ENCODE results near the gene BMPER.
A peak's percentile ranks its signal among the peaks of the same experiment; 100 is the strongest.

BMPER gene

DNA sequence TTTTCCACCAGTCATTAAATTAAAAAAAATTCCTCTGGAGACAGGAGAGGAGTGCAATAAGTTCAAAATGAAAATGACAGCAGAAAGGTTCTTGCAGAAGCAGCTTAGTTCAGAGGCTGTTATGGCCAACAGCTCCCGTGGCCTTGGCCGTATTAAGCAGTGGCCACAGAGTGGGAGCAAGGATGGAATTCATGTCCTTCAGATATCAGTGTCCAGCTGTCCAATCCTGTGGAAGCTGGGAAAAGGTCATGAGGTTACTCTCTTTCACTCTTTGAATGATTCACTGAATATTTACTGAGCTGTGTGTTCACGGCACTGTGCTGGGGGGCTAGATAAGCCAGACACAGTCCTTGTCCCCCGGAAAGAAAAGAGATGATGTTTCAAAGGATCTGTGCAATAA lies 231.8 kb downstream of the BMPER start:
- no peak for DNase-seq
- no peak overlapping the region for H3K27ac ChIP-seq
- no peaks in the 10 kb centered on the region for H3K9me3 ChIP-seq (ENCODE audit: severe bottlenecking)
- H3K27me3 ChIP-seq (ENCODE audit: insufficient read depth, low read depth, severe bottlenecking): no peaks in the 10 kb centered on the region
- no peak overlapping the region for H3K4me3 ChIP-seq (ENCODE audit: low read depth, low read length)
- TF ChIP-seq, protein P1, sequence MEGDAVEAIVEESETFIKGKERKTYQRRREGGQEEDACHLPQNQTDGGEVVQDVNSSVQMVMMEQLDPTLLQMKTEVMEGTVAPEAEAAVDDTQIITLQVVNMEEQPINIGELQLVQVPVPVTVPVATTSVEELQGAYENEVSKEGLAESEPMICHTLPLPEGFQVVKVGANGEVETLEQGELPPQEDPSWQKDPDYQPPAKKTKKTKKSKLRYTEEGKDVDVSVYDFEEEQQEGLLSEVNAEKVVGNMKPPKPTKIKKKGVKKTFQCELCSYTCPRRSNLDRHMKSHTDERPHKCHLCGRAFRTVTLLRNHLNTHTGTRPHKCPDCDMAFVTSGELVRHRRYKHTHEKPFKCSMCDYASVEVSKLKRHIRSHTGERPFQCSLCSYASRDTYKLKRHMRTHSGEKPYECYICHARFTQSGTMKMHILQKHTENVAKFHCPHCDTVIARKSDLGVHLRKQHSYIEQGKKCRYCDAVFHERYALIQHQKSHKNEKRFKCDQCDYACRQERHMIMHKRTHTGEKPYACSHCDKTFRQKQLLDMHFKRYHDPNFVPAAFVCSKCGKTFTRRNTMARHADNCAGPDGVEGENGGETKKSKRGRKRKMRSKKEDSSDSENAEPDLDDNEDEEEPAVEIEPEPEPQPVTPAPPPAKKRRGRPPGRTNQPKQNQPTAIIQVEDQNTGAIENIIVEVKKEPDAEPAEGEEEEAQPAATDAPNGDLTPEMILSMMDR (IDR thresholded peaks at IDR 0.05; ENCODE audit: low read depth, low read length): no peak
- H3K36me3 ChIP-seq: no peaks in the 10 kb centered on the region

- H3K9me3 ChIP-seq (ENCODE audit: severe bottlenecking): no peaks in the 10 kb centered on the region
- no peak overlapping the region for H3K4me3 ChIP-seq (ENCODE audit: low read depth, low read length)
- H3K27ac ChIP-seq: no peak overlapping the region
- TF ChIP-seq, protein P1 (IDR thresholded peaks at IDR 0.05; ENCODE audit: low read depth, low read length): no peak
- no peak for DNase-seq
- no peaks in the 10 kb centered on the region for H3K27me3 ChIP-seq (ENCODE audit: insufficient read depth, low read depth, severe bottlenecking)
- H3K36me3 ChIP-seq: no peaks in the 10 kb centered on the region
Measured at GRCh38 chr7:34138483-34138882, 233.1 kb downstream of the BMPER start.

DNA sequence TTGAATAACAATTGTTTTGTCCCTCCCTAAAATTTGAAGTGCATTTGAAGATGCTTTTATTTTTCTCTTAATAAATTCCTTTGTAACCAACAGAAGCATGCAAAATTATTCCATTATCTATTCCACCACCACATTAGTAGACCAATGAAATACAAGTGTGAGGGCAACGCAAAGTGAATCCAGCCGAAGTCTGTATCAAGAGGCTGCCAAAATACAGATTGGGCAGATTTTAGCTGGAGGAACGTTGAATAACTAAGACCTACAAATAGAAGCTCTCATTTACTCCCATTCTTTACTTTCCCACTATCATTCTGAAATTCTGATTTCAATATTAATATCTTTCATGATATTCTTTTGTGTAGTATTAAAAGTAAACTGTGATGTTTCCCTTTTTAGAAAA lies 233.7 kb downstream of the BMPER start:
- H3K27me3 ChIP-seq (ENCODE audit: insufficient read depth, low read depth, severe bottlenecking): no peaks in the 10 kb centered on the region
- H3K27ac ChIP-seq: no peak overlapping the region
- TF ChIP-seq, protein P1 (IDR thresholded peaks at IDR 0.05; ENCODE audit: low read depth, low read length): no peak
- no peaks in the 10 kb centered on the region for H3K9me3 ChIP-seq (ENCODE audit: severe bottlenecking)
- DNase-seq: no peak
- H3K36me3 ChIP-seq: no peaks in the 10 kb centered on the region
- H3K4me3 ChIP-seq (ENCODE audit: low read depth, low read length): no peak overlapping the region

DNA sequence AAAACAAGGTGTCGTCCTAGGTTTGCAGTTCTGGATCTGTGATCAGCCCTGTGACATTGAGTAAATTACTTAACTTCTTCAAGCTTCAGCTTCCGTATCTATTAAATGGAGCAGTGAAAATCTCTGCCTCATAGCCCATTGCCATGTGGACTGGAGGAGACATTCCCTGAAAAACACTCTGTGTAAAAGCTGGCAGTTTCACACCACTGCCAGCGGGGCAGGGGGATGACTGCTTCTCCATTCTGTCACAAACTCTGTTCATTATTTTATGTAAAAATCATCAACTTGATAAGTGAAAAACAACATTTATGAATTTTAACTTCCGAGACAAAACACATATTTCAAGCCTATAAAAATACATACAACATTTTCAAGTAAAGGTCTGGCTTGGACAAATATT lies 234.7 kb downstream of the BMPER start:
- Histone ChIP-seq H3K36me3 (no peaks in the 10 kb centered on the region), H3K27ac (no peak overlapping the region), H3K27me3 (ENCODE audit: insufficient read depth, low read depth, severe bottlenecking) (no peaks in the 10 kb centered on the region), H3K9me3 (ENCODE audit: severe bottlenecking) (no peaks in the 10 kb centered on the region), H3K4me3 (ENCODE audit: low read depth, low read length) (no peak overlapping the region)
- TF ChIP-seq, protein P1 (IDR thresholded peaks at IDR 0.05; ENCODE audit: low read depth, low read length): no peak
- no peak for DNase-seq

DNA sequence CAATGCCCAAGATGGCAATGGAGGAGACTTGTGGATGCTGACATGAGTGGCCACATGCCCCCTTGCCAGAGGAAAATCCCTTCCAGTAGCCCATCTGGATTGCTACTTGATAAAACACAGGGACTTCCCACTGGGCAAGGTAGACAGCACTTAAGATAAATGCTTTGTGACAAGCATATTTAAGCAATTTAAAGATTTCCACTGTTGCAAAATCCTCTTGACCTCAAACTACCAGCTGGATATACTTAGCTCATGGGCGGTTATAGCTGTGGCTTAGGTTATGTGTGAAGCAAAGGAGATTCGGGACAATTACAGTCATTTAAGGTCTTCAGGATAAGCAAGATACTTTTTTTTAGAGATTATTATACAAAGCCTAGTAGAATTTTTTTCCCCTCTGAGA lies 238.1 kb downstream of the BMPER start:
- H3K36me3 ChIP-seq: no peaks in the 10 kb centered on the region
- no peak overlapping the region for H3K4me3 ChIP-seq (ENCODE audit: low read depth, low read length)
- no peaks in the 10 kb centered on the region for H3K9me3 ChIP-seq (ENCODE audit: severe bottlenecking)
- no peaks in the 10 kb centered on the region for H3K27me3 ChIP-seq (ENCODE audit: insufficient read depth, low read depth, severe bottlenecking)
- no peak overlapping the region for H3K27ac ChIP-seq
- TF ChIP-seq, protein P1 (IDR thresholded peaks at IDR 0.05; ENCODE audit: low read depth, low read length): no peak
- peak; percentile 71 for DNase-seq

GRCh38 chr7:34145603-34146002 lies 240.3 kb downstream of the BMPER start:
- no peak for DNase-seq
- no peaks in the 10 kb centered on the region for H3K9me3 ChIP-seq (ENCODE audit: severe bottlenecking)
- H3K36me3 ChIP-seq: no peaks in the 10 kb centered on the region
- H3K27ac ChIP-seq: no peak overlapping the region
- H3K27me3 ChIP-seq (ENCODE audit: insufficient read depth, low read depth, severe bottlenecking): no peaks in the 10 kb centered on the region
- TF ChIP-seq, protein P1 (IDR thresholded peaks at IDR 0.05; ENCODE audit: low read depth, low read length): no peak
- no peak overlapping the region for H3K4me3 ChIP-seq (ENCODE audit: low read depth, low read length)
